HG02938 (cell line): Measurements from ENCODE around the gene TRH.

Experiments
- ATAC-seq: cut with Tn5 transposase; IDR thresholded peaks from one replicate; pipeline ENCODE4 v1.9.1; 2021; ENCODE audit warnings: mild to moderate bottlenecking, moderate library complexity; ENCODE audit not compliant: unreplicated experiment

The TRH gene, protein sequence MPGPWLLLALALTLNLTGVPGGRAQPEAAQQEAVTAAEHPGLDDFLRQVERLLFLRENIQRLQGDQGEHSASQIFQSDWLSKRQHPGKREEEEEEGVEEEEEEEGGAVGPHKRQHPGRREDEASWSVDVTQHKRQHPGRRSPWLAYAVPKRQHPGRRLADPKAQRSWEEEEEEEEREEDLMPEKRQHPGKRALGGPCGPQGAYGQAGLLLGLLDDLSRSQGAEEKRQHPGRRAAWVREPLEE

DNA sequence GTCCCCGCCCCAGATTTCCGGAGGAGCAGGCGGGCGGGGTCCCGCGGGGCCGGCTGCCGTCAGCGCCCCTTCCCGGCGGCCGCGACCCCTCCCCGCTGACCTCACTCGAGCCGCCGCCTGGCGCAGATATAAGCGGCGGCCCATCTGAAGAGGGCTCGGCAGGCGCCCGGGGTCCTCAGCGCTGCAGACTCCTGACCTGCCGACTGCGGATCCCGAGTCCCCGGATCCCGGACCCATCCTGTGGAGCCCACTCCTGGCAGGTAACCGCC, at the start of gene TRH:
Gene TRH, plus strand, starts transcription at position 157 of the 269 bp plus-strand sequence. CDS start 1,097 bp downstream, outside the sequence.
- ATAC-seq = no peak

DNA sequence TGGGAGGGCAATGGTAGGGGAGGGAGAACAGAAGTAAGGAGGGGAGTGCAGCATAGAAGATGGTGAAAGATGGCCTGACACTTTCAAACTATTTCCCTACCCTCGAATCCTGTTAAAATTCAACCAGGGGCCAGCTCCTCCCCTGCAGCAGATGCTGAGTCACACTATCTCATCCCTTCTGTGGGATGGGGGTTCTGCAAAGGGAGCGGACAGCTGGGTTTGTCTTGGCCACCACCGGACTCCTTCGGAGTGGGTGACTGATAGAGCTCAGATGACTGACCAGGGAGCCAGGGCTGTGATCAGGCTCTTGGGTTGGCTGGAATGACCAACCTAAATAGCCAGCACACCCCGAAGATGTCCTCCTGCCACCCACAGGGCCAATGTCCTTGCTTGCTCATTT, 47.4 kb upstream of the TRH start:
- ATAC-seq = no peak

DNA sequence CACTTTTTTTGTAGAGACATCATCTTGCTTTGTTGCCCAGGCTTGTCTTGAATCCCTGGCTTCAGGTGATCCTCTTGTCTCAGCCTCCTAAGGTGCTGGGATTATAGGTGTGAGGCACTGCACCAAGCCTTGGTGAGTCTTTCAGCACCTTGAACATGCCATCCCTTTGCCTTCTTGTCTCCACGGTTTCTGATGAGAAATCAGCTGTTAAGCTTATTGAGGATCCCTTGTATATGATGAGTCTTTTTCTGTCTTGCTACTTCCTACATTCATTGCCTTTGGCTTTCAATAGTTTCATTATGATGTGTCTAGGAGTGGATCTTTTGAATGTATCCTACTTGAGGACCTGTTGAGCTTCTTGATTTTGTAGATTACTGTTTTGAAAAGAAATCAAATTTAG, 45.1 kb upstream of the TRH start:
- ATAC-seq = no peak

DNA sequence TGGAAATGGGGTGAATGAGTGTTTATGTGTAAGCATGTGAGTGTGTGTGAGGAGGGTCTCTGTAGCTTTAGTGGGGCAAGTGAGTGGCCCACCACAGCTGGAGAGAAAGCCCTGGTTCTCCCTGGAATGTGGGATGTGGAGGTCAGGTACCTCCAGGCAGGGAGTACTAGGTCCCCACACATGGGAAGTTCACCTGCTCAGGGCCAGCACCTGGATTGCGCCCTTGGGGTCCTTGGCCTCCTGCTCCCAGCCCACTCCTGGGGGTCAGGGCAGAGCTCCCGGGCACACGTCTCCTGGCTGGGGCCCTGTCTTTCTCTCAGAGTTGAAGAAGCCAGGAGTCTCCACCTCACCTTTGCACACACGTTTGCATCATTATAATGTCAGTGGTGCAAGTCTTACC, 41.0 kb upstream of the TRH start:
- ATAC-seq = no peak

DNA sequence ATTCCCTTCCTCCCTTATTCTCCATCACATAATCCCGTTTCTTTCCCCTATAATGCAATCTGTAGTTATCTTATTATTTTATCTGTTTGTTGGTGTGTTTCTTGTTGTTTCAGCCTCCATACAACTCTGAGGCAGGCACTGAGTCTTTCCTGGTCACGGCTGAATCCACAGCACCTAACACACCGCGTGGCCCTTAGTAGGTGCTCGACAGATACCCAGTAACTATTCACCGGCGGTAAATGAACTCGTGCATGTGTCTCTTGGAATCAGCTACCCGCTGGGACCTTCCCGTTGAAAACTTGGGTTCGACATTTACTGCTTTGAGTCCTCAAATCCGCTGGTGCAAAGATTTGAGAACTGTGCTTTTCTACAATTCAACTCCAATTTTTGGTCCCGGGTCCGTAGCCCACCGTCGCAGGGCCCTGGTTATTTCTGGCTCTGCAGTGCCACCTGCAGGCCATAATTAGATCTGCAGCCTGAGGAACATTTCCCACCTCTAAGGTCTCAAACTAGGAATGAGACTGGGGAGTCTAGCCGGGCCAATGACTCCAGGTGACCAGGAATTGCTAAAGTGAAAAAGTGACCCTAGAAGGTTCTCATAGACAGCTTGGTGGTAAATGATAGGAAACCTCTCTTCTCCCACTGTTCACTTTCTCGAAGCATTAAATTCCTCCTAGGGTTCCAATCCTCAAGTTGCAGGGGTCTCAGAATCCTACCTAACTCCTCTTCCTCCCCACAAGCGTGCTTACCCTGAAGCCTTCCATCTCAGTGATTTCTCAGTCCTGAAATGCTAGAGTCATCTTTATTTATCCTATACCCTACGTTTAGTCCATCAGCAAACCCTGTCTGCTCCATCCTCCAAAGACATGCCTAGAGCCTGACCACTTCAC, 40.0 kb upstream of the TRH start:
- no peak for ATAC-seq

DNA sequence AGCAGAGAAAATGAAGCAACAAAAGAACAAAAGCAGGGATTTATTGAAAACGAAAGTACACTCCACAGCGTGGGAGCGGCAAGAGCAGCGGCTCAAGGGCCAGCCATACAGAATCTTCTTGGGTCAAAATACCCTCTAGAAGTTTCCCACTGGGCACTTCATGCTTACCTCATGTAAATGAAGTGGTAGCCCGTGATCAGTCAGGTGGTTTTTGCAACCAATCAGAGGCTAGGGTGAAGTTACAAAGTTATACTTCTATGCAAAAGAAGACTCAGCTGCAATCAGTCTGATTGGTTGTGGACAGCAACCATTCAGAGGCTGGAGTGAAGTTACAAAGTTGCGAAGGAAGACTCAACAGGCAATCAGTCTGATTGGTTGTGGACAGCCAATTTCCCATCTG, 37.8 kb upstream of the TRH start:
- ATAC-seq = no peak

DNA sequence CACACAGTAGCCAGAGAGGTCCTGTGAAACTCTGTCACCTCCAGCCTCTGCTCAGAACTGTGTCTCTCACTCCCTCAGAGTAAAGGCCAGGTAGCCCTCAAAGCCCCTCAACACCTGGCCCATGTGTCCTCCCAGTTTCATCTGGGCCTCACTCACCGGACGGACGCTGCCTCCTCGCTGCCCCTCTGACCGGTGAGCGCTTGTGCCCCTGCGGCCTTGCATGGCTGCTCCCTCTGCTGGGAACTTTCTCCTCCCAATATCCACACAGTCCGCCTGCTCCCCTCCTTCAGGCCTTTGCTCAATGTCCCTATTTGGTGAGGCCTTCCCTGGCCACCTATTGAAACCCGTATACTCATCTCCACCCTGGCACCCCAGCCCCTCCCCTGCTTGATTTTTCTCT, 36.8 kb upstream of the TRH start:
- ATAC-seq = no peak

DNA sequence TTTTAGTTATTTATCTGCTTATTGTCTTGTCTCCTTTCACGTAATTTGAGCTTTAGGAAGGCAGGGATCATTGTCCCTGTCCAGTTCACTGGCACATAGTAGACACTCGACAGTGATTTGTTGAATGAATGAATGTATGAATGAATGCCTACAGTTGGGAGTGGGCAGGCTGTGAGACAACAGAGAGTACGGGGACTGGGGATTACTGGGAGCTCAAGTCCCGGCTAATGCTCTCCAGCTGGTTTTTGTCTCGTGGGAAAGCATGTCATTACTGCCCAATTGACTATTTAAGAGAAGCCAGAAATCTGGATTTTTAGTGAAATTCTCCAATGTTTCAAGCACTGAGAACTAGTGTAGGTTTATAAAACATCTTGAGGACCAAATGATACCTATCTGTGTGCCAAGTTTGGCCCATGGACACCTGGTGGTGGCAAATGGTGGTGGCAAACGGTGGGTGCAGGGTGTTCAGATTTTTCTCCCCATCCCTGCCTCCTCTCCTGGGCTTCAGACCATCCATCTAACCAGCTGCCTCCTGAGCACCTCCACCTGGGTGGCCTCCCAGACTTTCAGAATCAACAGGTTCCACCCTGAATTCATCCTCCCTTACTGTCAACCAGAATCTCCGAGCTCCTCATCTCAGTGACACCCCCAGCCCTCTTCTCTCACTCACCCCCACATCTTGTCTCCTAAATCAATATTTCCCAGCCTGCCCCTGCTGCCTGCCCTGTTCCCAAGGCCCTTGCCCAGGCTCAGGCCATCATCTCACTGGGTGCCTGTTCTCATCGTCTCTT, 36.2 kb upstream of the TRH start:
- no peak for ATAC-seq

DNA sequence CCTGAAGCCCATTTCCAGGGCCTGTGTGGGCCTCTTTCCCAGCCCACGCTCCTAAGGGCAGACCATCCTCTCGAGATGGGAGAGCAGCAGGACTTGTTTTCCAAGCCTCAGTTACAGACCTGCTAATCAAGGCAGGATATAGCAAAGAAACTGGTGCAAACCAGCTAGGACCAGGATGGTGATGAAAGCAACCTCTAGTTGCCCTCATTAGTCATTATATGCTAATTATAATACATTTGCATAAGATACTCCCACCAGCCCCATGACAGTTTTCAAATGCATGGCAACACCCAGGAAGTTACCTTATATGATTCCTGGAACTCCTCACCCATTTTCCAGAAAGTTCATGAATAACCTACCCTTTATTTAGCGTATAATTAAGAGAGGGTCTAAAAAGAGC, 34.4 kb upstream of the TRH start:
- no peak for ATAC-seq

DNA sequence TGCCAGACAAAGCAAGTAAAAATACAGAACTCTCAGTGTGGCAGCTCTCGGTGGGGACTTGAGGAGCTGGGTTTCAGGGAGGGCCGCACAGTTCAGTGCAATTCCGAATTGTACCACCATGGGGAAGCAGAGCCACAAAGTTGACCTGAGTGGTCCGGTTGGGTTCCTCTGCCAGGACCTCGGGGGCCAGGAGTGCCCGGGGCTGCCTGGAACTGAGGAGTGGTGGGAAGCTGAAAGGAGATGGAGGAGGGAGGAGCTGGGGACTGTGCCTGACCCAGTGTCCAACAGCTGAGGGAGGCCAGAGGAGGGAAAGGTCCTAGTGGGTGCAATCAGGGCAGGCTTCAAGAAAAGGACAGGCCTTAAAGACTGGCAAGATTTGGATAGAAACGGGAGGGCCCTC, 32.2 kb upstream of the TRH start:
- no peak for ATAC-seq

DNA sequence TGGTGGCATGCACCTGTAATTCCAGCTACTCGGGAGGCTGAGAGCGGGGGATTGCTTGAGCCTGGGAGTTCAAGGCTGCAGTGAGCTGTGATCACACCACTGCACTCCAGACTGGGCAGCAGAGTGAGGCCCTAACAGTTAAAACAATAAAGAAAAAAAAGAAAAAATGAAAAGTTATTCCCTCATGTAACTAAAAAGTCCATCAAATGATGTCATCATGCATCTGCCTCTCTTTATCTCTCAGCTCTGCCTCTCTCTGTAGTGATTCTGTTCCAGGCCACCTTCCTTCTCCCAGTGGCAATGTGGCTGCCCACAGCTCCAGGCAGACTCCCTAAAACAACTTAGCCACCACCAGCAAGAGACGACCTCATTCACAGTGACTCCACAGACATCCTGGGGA, 31.5 kb upstream of the TRH start:
- no peak for ATAC-seq

DNA sequence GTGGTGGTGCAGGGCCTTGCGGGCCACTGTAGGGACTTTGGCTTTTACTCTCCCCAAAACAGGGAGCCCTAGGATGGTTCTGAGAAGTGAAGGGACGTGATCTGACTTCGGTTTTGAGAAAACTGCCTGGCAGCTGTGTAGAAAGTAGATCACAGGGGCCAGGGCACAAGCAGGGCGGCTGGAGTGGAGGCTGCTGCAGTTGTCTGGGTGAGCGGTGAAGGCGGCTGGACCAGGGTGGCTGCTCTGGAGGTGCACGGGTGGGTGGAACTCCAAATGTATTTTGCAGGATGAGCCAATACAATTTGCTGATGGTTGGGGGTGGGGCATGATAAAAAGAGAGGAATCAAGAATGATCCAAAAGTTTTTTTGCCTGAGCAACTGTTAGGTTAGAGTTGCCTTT, 29.8 kb upstream of the TRH start:
- no peak for ATAC-seq

DNA sequence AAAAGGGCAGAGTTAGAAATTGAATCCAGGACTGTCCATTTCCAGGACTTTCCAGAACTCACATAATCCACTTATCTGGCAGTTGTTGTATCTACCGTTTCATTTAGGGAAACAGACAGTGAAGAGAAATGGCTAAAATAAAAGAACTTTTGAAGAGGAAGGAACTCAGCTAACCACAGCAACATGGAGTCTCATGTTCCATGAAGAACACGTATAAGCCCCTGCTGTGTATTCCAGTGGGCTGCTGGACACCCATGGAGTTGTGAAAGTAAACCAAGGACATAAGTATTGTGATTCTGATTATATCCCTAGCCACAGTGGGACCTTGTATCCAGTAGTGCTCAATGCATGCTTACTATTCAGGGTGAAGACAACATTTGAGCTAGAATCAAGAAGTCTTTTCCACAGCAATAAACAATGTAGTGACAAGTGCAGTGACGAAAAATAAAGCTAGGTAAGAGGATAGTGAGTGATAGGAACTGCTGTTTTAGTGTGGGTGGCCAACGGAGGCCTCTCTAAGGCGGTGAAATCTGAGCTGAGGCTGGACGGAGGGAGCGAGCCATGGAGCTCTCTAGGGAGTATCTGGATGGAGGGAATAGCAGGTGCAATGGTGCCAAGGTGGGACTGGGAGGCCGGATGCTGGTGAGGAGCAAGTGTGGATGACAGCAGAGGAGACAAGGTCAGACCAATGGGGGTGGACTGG, 26.8 kb upstream of the TRH start:
- ATAC-seq = no peak

DNA sequence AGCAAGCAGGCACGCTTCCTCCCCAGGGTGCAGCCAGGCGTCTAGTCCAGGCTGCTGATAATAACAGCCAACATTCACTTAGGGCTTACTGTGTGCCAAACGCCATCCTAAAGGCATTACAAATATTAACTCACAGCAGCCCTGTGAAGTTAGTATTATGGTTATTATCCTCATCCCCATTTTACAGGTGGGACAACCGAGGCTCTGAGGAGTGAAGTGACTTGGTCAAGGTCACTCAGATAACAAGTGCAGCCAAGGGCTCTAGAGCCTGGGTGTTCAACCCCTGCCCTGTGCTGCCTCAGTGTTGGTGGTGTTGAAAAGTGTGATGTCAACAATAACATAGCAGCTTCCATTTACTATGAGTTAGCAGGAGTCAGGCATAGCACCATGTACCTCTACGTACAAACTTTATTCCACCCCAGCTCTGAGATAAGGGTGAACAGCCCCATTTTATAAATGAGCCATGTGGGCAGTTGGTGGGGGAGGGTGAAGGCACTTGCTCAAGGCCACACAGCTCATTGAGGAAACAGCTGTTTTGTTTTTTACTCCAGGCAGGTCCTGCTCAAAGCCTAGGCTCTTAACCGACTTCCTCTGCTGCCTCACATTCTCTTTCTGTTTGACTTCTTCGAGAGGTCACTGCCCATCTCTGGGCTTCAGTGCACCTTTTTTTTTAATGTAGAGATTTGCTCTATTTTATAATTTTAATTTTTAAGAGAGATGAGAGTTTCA, 24.0 kb upstream of the TRH start:
- ATAC-seq = no peak

DNA sequence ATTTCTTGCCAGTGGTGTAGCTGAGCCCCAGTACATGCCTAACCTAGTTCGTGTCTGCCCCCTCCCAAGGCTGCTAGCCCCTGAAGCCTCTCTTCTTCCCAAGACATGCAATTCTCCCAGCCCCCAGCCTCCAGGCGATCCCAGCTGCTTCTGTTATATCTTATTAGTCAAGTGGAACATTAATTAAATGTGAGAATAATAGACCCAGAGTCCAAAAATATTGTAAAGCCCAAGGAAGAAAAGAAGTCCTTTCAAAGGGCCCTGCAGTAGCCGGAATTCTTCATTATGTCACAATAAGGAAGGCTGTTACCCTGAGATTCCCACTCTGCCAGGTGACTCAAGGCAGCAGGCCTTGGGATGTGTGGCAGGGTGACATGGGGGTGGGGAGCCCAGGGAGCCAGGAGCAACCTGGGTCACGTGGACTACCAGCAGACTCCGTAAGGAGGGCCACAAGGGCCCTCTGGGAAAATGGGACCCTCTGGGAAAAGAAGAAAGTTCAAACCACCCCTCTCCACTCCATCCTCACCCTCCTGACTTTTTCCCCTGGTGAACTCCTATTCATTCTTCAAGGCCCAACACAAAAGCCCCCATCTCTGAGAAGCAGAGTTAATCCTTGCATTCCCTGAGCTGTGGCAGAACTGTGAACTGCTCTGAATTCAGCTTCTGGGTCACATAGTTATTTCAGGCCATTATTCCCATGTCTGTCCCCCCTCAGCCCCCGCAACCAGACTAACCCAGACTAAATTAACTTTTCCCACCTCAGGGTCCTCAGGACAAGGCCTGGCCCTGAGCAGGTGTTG, 21.8 kb upstream of the TRH start:
- ATAC-seq = no peak

DNA sequence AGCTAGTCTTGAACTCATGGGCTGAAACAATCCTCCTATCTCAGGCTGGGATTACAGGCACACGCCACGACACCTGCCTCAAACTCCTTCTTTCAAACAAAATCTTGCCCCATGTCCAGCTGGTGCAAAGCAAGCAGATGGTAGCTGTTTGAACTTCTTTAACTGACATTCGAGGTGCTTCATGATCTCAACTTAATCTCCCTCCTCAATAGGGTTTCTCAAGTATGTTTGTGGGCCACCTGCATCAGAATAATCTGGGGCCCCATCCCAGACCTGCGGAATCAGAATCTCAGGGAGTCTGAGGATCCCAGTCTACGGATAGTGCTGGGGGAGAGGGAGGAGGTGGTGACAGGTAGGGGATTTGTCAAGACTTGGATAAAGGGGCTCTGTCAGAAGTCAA, 20.9 kb upstream of the TRH start:
- no peak for ATAC-seq

DNA sequence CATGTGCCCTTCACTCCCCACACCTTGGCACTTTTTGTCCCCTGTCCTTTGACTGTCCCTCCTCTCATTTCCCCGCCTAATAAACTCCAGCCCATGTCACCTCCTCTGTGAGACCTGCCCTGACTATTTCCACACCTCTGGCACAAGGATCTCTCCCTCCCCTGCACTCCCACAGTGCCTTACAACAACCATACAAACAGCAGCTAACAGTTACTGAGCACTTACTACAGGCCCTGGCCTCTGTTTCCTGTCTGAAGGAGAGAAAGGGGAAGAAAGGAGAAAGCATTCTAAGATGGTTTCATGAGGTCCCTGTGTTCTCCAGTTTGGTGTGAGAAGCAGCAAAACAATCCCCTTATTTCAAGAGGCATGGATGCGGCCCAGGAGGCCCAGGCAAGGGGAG, 20.0 kb upstream of the TRH start:
- no peak for ATAC-seq

DNA sequence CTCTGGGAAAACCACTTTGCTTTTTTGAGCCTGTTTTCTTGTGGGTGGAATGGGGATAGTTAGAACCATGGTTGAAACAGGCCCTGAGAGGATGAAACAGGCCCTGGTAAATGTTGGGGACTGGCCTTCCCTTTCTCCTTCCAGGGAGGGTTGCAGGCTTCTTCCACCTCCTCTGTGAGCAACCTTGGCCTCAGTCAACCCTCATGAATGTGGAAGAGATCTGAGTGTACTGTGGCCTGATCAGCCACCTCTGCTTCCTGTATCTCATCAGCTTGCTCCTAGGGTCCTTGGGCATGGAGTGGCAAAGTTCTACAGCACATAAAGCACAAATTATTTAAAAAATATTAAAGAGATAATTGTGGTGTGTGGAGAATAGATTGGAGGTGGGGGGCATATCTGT, 17.6 kb upstream of the TRH start:
- no peak for ATAC-seq

DNA sequence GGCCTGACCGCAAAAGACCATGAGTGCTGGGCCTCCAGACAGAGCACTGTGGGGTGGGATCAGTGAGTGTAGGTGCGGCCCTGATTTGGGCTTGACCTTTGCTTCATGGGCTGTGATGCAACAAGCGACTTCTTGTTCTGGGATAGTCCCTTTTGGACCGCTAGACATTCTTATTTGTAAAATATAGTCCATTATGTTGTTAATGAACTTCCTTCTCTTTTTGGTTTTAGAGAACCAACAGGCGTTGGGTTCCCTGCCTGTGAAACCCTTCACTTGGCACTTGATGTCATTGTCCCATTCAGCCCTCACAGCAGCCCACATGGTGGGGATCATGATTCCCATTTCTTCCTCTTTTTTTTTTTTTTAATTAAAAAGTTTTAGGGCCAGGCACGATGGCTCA, 15.8 kb upstream of the TRH start:
- no peak for ATAC-seq

DNA sequence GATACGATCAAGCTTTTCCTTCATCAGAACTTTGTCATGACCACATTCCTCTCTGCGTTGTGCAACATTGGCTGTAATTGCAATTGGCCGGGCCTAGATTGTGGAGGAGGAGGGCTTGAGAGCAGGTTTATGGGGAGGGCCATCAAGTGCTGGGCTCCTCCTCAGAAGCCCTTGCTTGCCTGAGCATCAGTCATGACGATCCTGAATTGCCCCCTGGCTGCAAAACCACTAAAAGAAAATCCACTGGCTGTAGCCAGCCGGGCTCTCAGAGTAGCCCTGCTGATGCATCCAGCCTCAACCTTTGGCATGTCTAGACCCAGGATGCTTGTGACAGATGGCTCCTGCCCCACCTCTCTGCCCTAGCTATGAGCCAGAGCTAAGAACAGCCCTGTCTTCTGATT, 13.4 kb upstream of the TRH start:
- ATAC-seq = no peak
